ENCODE measurements around the gene MAJIN. TPM values are rescaled to one million over a fixed set of nuclear protein-coding genes. Genes with fewer than 3 reads are reported as not detected.

MAJIN gene
- total and polyA plus RNA-seq, 9 of the 15 experiments (the other 6 are each of a cell fraction or from before 2014, with no cell fraction given), result 0.17 to 0.83 (median 0.24) TPM; not detected in 2

DNA sequence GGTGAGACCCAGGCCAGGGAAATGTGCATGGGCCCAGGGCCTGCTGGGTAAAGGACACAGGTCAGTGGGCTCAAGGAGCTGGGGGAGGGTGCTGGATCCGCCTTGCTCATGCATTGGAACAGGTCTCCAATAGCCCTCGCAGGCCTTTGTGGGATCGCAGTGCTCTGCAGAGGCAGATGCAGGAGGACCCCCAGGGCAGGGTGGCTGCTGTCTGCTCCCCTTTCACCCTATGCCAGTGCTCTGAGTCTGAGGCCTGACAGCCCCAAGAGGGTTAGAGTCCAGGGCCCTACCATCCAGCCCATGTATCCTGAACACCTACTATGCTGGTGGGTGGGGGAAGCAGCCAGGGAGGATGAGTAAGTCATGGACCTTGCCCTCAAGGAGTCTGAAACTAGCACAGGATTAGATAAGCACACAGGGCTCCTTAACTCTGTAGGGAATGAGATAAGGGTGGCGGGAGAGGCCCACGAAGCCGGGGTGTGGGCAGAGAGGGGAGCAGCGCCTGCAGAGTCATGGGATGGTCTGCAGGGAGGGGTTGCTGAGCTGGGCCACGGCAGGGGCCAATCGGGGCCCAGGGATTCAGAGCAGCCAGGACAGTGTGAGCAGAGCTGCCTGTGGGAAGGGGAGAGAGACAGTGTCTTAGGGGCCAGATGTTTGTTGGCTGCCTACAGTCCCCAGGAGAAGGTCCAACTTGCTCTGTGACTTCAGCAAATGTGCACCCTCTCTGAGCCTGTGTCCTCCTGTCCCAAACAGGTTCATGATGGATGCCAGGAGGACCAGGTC is 83.0 kb downstream of the MAJIN start:
- H3K36me3 ChIP-seq (ENCODE audit: control insufficient read depth, insufficient read depth, low read length), result no peaks in the 10 kb centered on the region
- ATAC-seq (peak; percentile 79), DNase-seq (ENCODE audit: extremely low read depth in 1 of 4, low spot score in 3 of 4) (peak; percentile 92 to 98 (median 95)), FAIRE-seq (peak; percentile 100)
- ChIA-PET CTCF (ENCODE audit: low intra/inter-chr PET ratio) (no interaction called here), POLR2A (interaction anchor here (0.6 to 3.4 kb wide), 5 partner anchors 11 to 89 kb away, joined by 4 to 28 read pairs (median 5); partner anchors contain the start of gene EHD1)
- no peaks in the 10 kb centered on the region for H4K20me1 ChIP-seq (replicated peaks; ENCODE audit: control insufficient read depth, insufficient read depth, low read length)
- H3K4me3 ChIP-seq, result no peak overlapping the region; the same call in 1 of the 2 replicates
- H3K4me2 ChIP-seq (ENCODE audit: insufficient read depth, low read length), result peak overlapping the region; percentile 91
- H3K9ac ChIP-seq (ENCODE audit: insufficient read depth in 1 of 2, low read depth in 2 of 2, low read length in 2 of 2), result peak overlapping the region; percentile 70 to 86; a peak in 3 of 4 replicates
- no peaks in the 10 kb centered on the region for H3K9me3 ChIP-seq (replicated peaks; ENCODE audit: control insufficient read depth, insufficient read depth, low read depth, low read length)
- no peaks in the 10 kb centered on the region for H3K9me1 ChIP-seq (ENCODE audit: control insufficient read depth, insufficient read depth, low read length)
- no peaks in the 10 kb centered on the region for H3K79me2 ChIP-seq (ENCODE audit: control insufficient read depth, insufficient read depth, low read length)
- H3K27me3 ChIP-seq (ENCODE audit: control insufficient read depth in 2 of 2, insufficient read depth in 2 of 2, low read length in 2 of 2), result no peaks in the 10 kb centered on the region
- H2AFZ ChIP-seq (ENCODE audit: low read depth, low read length), result peak overlapping the region; percentile 64; the same call in 1 of the 2 replicates
- intact Hi-C loops (cut with micrococcal nuclease), result loop anchor here (1.0 to 10.0 kb wide), 5 partner anchors 18 to 226 kb away; partner anchors contain the start of genes ATG2A, SF1, TM7SF2 and ZNHIT2
- no TSS peak for BruUV-seq (replicated peaks)
- H3K4me1 ChIP-seq (replicated peaks in 1 of 2; ENCODE audit: control insufficient read depth in 2 of 2, insufficient read depth in 2 of 2, low read length in 2 of 2), result peaks cover 44 to 86% of the 10 kb centered on the region in 2 experiments
- in situ Hi-C loops (cut with MboI), result no loop called here
- WGBS (ENCODE audit: insufficient coverage, low coverage, missing lambda C conversion rate), result 2% methylated on average over 9 of the region's 9 CpGs
- H3K27ac ChIP-seq (ENCODE audit: extremely low read depth, low read depth, low read length), result peak overlapping the region; percentile 82
- peak; percentile 83; the same call in 1 of the 2 replicates for TF ChIP-seq ZBTB7A (IDR thresholded peaks at IDR 0.05; ENCODE audit: borderline replicate concordance, control insufficient read depth, low read depth, low read length)
- 0 out of 2 replicates have a peak, but pooled peaks have one; percentile 58 for TF ChIP-seq CREB1 (IDR thresholded peaks at IDR 0.05)
- TF ChIP-seq CREB1 (CRISPR knock-in tag; IDR thresholded peaks at IDR 0.05), result no peak
- no peak; the same call in 1 of the 2 replicates for TF ChIP-seq ZNF583 (CRISPR knock-in tag; IDR thresholded peaks at IDR 0.05)
- TF ChIP-seq SP2 (IDR thresholded peaks at IDR 0.05; ENCODE audit: extremely low read depth, low read depth, low read length, poor library complexity, severe bottlenecking), result no peak
- TF ChIP-seq PPARD (CRISPR knock-in tag; IDR thresholded peaks at IDR 0.05), result no peak
- no peak for TF ChIP-seq BACH1 (tag; IDR thresholded peaks at IDR 0.05)
- TF ChIP-seq XRCC4 (IDR thresholded peaks at IDR 0.05; ENCODE audit: extremely low read depth, insufficient read depth, insufficient read length), result no peak
- TF ChIP-seq MYNN (IDR thresholded peaks at IDR 0.05), result peak; percentile 96
- no peak for TF ChIP-seq MYNN (CRISPR knock-in tag; IDR thresholded peaks at IDR 0.05)
- TF ChIP-seq RB1 (IDR thresholded peaks at IDR 0.05; ENCODE audit: low read depth), result peak; percentile 71; the same call in 1 of the 2 replicates
- peak; percentile 83 for TF ChIP-seq ADNP (tag; IDR thresholded peaks at IDR 0.05)
- TF ChIP-seq ZBTB1 (CRISPR knock-in tag; IDR thresholded peaks at IDR 0.05; ENCODE audit: borderline replicate concordance, low read depth), result no peak
- 0 out of 2 replicates have a peak, but pooled peaks have one; percentile 6 for TF ChIP-seq NR4A1 (CRISPR knock-in tag; IDR thresholded peaks at IDR 0.05)
- no peak; the same call in 1 of the 2 replicates for TF ChIP-seq NR4A1 (tag; IDR thresholded peaks at IDR 0.05)
- TF ChIP-seq ZNF175 (CRISPR knock-in tag; IDR thresholded peaks at IDR 0.05; ENCODE audit: low read depth), result peak; percentile 83; the same call in 1 of the 2 replicates
- TF ChIP-seq, protein P1, sequence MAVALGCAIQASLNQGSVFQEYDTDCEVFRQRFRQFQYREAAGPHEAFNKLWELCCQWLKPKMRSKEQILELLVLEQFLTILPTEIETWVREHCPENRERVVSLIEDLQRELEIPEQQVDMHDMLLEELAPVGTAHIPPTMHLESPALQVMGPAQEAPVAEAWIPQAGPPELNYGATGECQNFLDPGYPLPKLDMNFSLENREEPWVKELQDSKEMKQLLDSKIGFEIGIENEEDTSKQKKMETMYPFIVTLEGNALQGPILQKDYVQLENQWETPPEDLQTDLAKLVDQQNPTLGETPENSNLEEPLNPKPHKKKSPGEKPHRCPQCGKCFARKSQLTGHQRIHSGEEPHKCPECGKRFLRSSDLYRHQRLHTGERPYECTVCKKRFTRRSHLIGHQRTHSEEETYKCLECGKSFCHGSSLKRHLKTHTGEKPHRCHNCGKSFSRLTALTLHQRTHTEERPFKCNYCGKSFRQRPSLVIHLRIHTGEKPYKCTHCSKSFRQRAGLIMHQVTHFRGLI (CRISPR knock-in tag; IDR thresholded peaks at IDR 0.05), result no peak
- peak; percentile 81 for TF ChIP-seq CREM (IDR thresholded peaks at IDR 0.05; ENCODE audit: low read depth)
- peak in 1 of 2 experiments; percentile 78; a peak in 1 of 4 replicates for TF ChIP-seq NONO (IDR thresholded peaks at IDR 0.05; ENCODE audit: low read depth in 2 of 2, low read length in 1 of 2)
- TF ChIP-seq ZNF217 (CRISPR knock-in tag; IDR thresholded peaks at IDR 0.05), result no peak
- TF ChIP-seq SMARCB1 (IDR thresholded peaks at IDR 0.05; ENCODE audit: insufficient read length, low read depth), result peak; percentile 26
- TF ChIP-seq RFX5 (IDR thresholded peaks at IDR 0.05; ENCODE audit: low read depth, low read length), result no peak
- peak; percentile 98 for TF ChIP-seq SMARCC2 (IDR thresholded peaks at IDR 0.05; ENCODE audit: low read depth)

Measured in K562 (cell line).